Stimulated activated CD4-positive, alpha-beta T cell treated with anti-CD3 and anti-CD28 coated beads, Interleukin-4, amount 100 ng/mL, for 1 hour (primary cell): ENCODE results near the gene BCAP31.
"Not testable (repeated sequence)": the region's sequence is repeated elsewhere in the genome, so short reads cannot be mapped to it uniquely, and the experiment has no call there.

ENCODE experiments used
- DNase-seq: peaks from one replicate; pipeline ENCODE4 v3.0.0-alpha.2; 2020

The BCAP31 gene

DNA sequence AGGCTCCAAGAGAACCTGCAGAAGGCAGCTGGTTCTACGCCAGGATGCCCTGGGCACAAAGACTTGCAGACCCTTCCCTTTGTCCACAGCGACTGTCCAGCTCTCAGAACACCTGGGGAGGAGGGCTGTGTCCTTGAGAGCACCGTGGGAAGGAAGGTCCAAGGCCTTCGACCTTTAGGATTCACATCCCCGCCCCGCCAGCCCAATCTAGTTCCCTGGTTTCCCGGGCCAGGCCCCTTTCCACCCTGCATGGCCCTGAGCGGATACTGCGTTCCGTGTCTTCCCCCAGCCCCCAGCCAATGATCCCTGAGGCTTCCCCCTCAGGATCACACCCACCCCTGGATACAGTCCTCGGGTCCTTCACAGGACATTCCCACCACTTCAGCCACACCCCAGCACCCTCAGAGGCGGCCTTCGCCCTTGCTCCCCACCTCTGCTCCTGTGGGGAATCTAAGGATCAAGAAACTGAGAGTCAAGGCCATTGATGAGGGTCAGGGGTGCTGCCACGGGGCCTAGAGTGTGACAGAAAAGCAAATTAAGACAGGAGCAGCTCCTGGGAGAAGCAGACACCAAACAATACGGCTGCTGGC, 9.6 kb upstream of the BCAP31 start:
- no peak for DNase-seq

DNA sequence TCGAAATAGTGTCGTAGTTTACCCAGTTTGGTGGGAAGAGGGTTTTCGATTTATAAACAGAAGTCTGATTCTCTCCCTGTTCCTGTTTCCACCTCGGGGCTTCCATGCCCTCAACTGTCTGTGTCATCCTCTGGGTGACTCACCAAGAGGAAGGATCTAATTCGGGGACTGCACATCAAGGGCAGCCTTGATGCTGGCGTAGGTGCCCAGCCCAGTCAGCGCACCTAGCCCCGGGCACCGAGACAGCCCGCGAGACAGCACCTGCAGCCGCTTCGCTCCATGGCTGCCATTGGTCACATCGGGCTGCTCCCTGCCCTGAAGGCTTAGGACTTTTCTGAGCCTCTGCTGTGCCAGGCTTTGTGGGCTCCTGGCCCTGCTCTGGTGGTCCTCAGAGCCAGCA, 8.2 kb upstream of the BCAP31 start:
- DNase-seq: no peak

DNA sequence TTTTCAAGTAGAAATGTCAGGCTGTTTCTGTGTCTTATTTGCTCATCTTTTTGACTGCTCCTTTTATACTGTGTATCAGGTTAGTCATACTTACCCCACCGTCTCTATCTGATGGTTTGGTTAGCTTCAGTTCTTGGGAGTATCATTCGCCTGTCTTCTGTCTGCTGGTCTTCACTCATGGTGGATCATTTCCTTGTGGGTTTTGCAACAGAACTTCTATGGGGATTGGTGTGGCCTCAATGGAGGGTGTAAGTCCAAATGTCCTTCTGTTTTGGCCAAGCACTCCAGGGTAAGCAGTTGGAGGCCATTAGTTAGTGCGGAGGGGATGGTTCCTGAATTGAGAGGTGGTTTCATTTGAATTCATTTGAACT, 7.6 kb upstream of the BCAP31 start:
- no peak for DNase-seq

DNA sequence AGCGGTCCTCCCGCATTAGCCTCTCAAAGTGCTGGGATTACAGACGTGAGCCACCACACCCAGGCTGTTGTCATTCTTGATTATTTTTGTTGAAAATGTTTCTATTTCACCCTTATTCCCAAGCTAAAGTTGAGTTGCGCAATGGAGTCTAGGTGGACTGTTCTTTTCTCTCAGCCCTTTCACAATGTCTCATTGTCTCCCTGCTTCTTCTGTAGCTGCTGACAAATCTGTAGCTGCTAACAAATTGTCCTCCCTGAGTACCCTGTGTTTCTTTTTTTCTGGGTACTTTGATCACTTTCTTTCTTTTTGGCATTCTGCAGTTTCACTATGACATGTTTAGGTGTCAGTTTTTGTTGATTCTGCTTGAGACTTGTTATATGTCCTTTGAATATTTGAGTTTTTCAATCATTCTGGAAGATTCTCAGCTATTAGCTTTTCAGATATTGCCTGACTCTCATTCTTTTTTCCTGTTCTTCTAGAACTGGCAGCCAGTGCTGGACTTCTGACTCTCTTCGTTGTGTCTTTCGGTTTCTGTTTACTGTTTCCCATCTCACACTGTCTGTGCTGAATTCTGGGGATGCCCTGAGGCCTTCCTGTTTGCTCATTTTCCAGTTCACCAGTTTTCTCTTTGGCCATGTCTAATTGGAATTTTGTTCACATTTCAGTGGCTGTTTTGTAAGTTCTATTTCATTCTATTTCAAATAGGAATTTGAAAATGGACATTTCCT, 7.1 kb upstream of the BCAP31 start:
- no peak for DNase-seq

DNA sequence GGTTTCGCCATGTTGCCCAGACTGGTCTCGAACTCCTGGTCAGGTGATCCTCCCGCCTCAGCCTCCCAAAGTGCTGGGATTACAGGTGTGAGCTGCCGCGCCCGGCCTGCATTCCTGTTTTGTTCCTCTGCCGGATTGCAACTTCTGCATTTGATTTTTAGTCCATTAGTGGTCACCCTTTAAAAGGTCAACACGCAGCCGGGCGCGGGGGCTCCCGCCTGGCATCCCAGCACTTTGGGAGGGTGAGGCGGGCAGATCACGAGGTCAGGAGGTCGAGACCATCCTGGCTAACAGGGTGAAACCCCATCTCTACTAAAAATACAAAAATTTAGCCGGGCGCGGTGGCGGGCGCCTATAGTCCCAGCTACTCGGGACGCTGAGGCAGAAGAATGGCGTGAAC, 5.9 kb upstream of the BCAP31 start:
- not testable (repeated sequence) for DNase-seq

DNA sequence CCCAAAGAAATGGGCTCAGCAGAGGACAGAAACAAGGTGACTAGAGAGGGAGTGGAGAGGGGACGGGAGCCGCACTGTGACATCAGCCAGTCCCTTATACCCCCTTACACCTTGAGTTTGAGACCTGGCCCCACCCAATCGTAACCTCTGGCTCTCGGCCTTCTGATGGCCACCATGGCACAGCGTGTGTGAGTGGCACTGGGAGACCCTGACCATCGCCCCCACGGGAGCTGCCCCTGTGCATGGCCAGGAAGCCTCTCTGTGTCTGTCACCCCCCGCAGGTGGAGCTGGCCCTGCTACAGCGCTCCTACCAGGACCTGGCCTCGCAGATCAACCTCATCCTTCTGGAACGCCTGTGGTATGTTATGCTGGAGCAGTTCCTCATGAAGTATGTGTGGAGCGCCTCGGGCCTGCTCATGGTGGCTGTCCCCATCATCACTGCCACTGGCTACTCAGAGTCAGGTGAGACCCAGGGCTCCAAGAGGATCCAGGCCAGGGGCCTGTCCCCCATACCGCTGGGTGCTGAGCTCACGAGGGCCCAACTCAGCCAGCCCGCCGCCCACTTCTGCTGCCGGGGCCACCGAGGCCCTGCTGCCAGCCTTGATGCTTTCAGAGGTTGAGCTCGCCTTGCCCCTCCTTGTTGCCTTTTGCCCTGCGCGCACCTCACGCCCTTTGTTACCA, 4.9 kb upstream of the BCAP31 start:
- DNase-seq: no peak

DNA sequence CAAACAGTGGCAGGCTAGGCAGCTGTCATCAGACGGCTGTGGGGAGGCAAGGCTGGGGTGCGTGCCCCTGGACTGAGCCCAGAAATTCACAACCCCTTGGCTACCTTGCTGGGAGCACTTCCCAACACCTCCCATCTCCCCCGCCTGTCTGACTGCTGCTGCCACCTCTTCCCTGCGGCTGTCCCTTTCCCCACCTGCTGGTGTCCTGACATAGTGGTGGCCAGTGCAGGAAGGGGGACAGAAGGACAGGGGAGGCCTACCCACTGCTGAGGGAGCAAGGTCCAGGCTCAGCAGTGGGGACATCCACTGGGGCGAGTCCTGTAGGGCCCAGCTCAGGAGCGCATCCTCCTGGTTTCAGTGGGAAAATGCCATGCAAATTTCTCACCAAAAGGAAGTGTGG, 3.9 kb upstream of the BCAP31 start:
- no peak for DNase-seq

DNA sequence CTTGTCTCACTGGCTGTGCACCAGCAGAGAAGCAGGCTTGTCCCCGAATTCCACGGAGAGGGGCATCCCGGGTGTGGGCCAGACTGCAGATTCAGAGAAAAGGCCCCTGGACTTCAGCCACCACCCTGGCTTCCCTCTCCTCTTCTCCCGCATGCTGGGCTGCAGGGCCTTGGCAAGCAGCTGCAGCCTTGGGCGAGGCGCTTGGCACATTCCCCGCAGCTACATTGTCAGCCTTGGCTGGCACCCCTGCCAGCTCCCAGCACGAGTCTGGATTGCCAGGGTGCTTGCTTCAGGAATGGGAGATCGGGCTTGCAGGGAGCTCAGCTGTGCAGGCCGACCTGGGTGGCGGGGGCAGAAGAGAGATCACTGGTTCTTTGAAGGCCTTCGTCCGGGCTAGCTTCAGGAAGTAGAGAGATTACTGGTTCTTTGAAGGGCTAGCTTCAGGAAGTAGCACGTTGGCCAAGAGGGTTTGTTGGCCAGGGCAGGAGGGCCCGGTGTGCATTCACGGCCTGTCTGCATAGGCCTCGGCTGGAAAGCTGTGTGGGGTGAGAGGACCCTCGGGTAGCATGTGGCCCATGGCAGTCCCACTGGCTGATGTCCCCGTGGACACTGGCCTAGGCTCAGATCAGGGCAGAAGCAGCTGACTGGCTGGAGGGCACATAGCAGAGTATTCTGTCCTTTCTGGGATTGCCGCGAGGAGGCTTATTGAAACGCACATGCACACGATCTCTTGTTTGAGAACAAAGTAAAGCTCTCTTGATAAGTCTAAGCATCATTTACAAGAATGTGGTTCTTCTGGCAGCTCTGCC, 3.1 kb upstream of the BCAP31 start:
- no peak for DNase-seq

DNA sequence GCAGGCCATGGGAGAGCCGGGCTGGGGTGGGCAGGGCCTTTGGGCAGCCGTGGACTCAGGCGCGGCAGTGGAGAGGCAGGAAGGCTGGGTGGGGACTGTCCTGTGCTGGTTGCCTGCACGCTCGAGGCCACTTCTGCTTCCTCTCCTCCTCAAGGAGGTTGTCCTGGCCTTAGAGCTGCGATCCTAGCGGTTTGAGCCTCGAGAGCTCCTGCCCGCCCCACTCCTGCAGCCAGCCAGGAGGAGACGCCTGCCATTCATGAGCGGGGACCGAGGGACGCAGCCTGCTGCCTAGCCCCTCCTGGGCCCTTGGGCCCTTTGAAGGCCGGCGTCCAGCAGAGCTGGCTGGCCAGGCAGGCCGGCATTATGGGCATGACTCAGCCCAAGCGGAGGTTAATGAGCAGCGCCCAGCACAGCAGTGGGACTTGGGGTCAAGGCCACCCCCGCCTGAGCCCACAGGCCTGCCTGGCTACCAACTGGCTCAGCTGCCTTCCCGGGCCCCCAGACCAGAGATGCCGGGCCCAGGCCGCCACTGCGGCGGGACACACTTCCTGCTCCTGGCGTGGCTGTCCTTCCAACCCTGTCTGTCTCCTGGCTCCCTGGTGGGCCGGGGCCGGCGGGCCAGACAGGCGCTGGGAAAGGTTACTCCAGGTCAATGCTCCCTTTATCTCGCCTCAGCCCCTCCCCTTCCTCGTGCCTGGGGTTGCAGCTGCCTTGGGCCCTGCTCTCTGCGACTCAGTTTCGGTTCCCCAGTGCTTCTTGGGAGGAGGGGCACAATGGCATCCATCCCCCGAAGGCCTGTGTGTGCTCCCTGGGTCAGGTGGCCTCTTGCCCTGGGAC, 2.3 kb upstream of the BCAP31 start:
- DNase-seq: peak; percentile 20

DNA sequence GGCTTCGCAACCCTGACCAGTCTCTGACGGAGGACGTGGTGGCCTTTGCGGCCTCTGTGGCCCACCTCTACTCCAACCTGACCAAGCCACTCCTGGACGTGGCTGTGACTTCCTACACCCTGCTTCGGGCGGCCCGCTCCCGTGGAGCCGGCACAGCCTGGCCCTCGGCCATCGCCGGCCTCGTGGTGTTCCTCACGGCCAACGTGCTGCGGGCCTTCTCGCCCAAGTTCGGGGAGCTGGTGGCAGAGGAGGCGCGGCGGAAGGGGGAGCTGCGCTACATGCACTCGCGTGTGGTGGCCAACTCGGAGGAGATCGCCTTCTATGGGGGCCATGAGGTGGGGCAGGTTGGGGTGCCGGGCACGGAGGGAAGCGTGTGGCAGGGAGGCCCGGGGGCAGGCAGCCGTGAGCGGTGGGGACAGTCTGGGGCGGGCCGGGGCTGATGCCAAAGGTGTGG, 1.7 kb upstream of the BCAP31 start:
- no peak for DNase-seq

DNA sequence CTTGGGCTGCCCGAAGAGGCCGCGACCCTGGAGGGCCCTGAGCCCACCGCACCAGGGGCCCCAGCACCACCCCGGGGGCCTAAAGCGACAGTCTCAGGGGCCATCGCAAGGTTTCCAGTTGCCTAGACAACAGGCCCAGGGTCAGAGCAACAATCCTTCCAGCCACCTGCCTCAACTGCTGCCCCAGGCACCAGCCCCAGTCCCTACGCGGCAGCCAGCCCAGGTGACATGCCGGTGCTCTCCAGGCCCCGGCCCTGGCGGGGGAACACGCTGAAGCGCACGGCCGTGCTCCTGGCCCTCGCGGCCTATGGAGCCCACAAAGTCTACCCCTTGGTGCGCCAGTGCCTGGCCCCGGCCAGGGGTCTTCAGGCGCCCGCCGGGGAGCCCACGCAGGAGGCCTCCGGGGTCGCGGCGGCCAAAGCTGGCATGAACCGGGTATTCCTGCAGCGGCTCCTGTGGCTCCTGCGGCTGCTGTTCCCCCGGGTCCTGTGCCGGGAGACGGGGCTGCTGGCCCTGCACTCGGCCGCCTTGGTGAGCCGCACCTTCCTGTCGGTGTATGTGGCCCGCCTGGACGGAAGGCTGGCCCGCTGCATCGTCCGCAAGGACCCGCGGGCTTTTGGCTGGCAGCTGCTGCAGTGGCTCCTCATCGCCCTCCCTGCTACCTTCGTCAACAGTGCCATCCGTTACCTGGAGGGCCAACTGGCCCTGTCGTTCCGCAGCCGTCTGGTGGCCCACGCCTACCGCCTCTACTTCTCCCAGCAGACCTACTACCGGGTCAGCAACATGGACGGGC, 1.0 kb upstream of the BCAP31 start:
- no peak for DNase-seq

DNA sequence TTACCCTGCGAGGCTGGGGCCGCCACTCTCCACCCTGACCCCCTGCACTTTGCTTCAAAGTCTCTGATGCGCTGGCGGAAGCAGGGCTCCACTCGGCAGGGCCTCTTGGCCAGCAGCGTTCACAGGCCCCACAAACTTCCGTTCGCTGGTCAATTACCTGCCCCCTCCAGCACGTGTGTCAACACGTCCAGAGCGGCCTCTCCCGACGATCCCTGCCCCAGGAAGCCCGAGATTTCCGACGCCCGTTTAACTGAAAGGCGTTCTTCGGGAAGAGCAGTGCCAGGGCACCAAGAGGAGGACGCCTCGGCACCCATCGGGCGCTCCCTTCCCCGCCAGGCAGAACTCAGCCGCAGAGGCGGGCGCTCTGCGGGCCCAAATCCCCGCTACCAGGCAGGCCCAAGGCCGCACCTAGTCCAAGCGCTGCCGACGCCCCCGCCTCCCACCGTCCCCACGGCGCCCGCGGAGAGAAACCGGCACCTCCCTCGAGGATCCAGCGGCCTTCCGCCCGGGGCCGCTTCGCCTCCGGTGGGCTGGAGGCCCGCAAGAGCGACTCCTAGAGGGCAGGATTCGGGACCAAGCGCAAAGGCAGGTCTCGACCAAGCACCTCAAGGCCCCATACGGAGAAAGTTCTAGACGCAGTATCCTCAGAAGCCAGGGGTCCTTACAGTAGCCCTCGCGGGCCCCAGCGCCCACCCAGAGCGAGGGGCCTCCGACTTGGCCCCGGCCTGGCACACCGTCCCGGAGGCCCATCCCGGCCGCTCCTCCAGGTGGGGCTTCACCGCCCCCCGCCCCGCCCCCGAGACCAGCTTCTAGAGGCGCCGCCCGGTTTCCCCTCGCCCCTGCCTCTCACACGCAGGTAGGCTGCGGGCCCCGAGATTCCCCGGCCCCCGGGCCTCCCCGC, 586 bp downstream of the BCAP31 start:
- peak; percentile 67 for DNase-seq

DNA sequence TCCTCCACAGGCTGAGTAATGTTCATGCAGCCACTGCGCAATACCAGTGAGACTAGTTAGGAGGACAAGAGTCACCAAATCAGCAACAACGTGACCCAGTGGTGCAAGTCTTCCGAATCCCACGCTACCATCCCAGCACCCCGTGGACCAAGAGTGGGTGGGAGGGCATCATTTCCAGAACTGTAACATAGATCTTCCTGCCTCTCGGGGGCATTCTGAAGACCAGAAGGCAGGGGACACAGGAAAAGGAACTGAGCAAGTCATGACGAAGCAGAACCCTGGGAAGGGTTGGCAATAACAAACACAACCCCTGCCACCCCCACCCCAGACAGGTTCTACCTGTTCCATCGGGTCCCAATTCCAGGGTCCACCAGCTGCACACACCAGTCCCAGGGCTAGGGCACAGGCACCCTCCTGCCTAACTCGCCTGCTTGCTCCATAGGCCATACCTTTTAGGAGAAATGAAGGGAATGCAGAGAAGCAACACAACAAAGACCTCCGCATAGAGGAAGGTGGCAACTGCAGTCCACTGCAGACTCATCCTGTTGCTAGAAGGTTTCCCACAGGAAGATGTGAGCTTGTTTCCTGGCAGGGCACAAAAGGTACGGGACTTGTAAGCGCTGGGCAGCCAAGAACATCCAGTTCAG, 1.4 kb downstream of the BCAP31 start:
- no peak for DNase-seq

DNA sequence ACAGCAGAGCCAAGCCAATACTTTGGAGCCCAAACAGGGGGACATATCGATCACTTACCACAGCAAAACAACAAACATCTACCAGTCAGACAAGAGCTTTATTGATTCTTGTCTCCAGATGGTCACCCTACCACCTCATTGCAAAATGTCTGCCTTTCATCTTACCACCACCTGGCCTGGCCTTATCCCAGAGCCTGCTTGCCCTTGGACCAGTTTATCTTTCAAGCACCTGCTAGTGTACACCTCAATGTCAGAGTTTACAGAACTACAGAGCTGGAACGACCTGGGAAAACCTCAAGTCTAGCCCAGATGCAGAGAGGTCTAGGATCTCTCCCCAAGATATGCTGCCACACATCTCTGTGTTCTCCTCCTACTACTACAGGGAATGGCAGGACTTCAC, 4.5 kb downstream of the BCAP31 start:
- DNase-seq: no peak

DNA sequence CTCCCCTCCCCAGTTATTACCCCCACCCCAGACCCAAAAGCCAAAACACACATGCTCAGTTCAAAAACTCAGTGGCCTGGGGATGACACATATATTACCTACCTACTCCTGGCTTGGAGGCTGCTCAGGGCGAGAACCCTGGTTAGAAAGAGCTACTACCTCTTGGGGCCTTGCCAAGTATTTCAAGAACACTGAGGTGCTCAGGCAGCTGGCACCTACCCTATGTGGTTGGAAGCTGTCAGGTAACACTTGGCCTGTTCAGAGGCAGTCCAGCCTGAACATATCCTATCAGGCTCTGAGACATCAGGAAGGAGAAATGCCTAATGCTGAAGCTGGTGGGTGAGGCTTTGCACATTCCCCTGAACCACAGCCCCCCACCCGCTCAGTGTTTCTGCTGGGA, 4.9 kb downstream of the BCAP31 start:
- DNase-seq: no peak

DNA sequence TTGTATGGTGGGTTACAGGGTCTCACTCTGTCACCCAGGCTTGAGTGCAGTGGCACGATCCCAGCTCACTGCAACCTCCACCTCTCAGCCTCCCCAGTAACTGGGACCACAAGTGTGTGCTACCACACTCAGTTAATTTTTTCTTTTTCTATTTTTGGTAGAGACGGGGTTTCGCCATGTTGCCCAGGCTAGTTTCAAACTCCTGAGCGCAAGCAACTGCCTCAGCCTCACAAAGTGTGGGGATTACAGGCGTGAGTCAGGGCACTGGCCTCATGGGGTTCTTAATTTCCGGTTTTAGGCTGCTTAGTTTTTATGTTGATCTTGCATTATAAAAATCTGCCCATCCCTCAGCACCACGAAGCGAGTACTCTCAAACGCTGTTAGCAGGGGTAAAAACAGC, 6.7 kb downstream of the BCAP31 start:
- DNase-seq: no peak

DNA sequence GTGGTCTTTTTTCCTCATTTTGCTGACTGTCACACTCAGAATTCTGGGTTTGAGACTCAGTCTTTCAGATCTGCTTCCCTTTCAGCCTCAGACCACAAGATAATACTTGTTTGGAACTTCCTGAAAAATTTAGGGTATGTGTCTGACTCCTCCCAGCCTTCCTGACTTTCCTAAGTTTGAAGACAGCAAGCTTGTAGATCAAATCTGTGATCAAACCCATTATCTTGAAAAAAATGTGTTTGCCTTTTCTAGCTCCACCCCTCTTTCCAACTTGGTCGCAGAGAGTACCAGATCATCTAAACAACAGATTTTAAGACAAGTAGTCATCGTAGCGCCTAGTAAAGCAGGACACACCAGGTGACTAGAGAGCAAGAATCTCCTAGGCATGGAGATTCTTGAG, 9.9 kb downstream of the BCAP31 start:
- no peak for DNase-seq

DNA sequence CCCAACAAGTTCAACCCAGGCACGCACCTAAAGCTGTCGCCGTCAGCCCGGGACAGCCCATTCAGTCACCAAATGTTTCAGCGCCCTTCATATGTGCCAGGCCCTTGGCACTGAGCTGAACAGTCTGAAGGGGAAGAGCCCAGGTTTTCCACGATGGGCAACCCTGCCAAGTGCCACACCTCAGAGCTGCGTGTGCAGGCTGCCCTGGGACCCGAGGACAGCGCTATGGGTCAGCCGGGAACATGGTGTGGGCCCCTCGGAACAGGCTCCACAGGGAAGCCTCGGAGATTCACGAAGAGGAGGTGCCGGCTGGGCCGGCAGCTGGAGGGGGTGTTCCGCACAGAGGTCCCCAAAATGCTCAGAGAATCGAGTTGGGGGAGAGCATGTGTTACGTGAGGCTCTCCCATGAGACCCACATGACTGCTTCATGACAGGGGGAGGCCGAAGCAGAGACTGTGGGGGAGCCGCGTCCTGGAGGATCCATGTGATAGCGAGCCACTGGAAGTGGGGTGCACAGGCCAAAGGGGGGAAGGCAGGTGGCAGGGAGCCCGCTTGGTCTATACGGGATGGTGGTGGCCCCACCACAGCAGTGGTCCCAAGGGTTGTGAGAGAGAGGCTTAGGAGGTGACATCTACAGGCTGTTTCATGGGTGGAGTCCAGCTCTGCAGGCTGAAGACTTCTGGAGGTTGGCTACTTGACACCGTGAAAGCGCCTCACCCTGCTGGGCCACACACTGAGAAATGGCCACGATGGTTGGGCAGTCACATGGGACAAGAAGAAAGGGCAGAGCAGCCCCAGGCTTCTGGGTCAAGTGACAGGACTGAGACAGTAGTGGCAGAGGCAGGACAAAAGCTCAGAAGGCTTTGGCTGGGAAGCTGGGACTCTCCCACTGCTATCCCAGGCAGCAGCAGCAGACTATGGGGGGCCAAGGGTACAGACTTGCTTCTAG, 14.2 kb downstream of the BCAP31 start:
- DNase-seq: no peak

DNA sequence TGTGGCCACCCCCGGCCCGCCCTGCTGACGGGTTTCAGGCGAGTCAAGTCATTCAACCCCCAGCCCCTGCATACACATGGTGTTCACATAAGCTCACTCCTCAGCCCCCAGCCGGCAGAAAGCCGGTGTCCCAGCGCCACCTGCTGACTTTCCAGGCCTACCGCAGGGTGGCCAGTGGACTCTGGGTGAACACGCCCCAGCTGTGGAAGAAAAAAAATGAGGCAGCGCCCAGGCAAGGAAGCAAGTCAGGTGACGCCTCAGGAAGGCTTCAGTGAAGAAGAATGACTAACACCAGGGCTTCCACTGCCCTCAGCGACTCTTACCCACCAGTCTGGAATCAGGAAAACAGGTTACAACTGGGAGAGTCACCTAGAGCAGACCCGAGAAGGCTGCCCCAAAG, 15.8 kb downstream of the BCAP31 start:
- DNase-seq: peak; percentile 43
